HL-60 (cell line): ENCODE results near the gene GPR146.

Experiments
- DNase-seq, 2 experiments: peaks; one replicate each; pipeline ENCODE4 v3.0.0-alpha.2; 2010 to 2020; ENCODE audit warnings: low read depth in 1 of 2, low spot score in 1 of 2
- H3K27ac ChIP-seq: fragments of 250-450 bp; sonication (Bioruptor Pico); replicated peaks from 2 replicates; pipeline ENCODE4 v1.5.1; 2020; ENCODE audit warnings: mild to moderate bottlenecking, moderate library complexity
- H3K27me3 ChIP-seq: fragments of 250-450 bp; sonication (Bioruptor Pico); 2 replicates; pipeline ENCODE4 v1.5.1; 2021; ENCODE audit warnings: mild to moderate bottlenecking, moderate library complexity; ENCODE audit not compliant: insufficient read depth, poor library complexity, severe bottlenecking
- H3K4me3 ChIP-seq: replicated peaks from 2 replicates; pipeline ENCODE4 v1.5.1; 2011; ENCODE audit warnings: mild to moderate bottlenecking, control low read depth, low read length; ENCODE audit not compliant: insufficient read depth
- CTCF ChIP-seq: IDR thresholded peaks from one replicate; pipeline ENCODE4 v1.5.1; 2011; ENCODE audit warnings: low read length, control low read depth, inconsistent platforms; ENCODE audit not compliant: insufficient read depth
- GABPA ChIP-seq: IDR thresholded peaks from 2 replicates; pipeline ENCODE4 v1.6.1; 2012; ENCODE audit warnings: low read depth
- POLR2AphosphoS5 ChIP-seq: IDR thresholded peaks from 2 replicates; pipeline ENCODE4 v1.6.1; 2012; ENCODE audit warnings: low read depth
- REST ChIP-seq: IDR thresholded peaks from 2 replicates; pipeline ENCODE4 v1.6.1; 2012; ENCODE audit warnings: low read depth; ENCODE audit not compliant: insufficient replicate concordance
- SPI1 ChIP-seq: IDR thresholded peaks from 2 replicates; pipeline ENCODE4 v1.6.1; 2012; ENCODE audit warnings: low read depth, mild to moderate bottlenecking, borderline replicate concordance

The GPR146 gene

GRCh38 chr7:1005303-1005702 is 39.0 kb upstream of the GPR146 start:
- DNase-seq, result no peak
- no peak for TF ChIP-seq GABPA
- TF ChIP-seq SPI1, result no peak
- TF ChIP-seq REST, result no peak
- no peak for TF ChIP-seq POLR2AphosphoS5
- TF ChIP-seq CTCF, result no peak
- H3K4me3 ChIP-seq, result no peak overlapping the region
- no peaks in the 10 kb centered on the region for H3K27me3 ChIP-seq
- no peak overlapping the region for H3K27ac ChIP-seq

GRCh38 chr7:1007901-1008300 is 36.4 kb upstream of the GPR146 start:
- TF ChIP-seq SPI1 (no peak), GABPA (no peak), CTCF (no peak), POLR2AphosphoS5 (no peak), REST (no peak)
- H3K27ac ChIP-seq, result no peak overlapping the region
- DNase-seq, result no peak
- H3K4me3 ChIP-seq, result no peak overlapping the region
- no peaks in the 10 kb centered on the region for H3K27me3 ChIP-seq

GRCh38 chr7:1008733-1009363 is 35.5 kb upstream of the GPR146 start:
- TF ChIP-seq CTCF, result no peak
- TF ChIP-seq SPI1, result no peak
- TF ChIP-seq REST, result no peak
- Histone ChIP-seq H3K27me3 (no peaks in the 10 kb centered on the region), H3K4me3 (no peak overlapping the region), H3K27ac (no peak overlapping the region)
- DNase-seq, result no peak
